ENCODE measurements around the gene DCK. TPM values are rescaled to one million over a fixed set of nuclear protein-coding genes. Genes with fewer than 3 reads are reported as not detected.
A peak's percentile ranks its signal among the peaks of the same experiment; 100 is the strongest.
"Not testable (repeated sequence)": the region's sequence is repeated elsewhere in the genome, so short reads cannot be mapped to it uniquely, and the experiment has no call there.

The DCK gene
- total RNA-seq, 2 experiments from 2014 or later: 90.1 to 146 TPM

GRCh38 chr4:71001363-71001762 is 7.9 kb downstream of the DCK start:
- H3K9me2 ChIP-seq (ENCODE audit: insufficient read depth, low read length); DNase-seq (ENCODE audit: low spot score); H2AFZ ChIP-seq (ENCODE audit: low read length); CTCF ChIA-PET (ENCODE audit: unreplicated experiment); intact Hi-C loops (cut with micrococcal nuclease; ENCODE audit: unreplicated experiment); H3K4me3 ChIP-seq (ENCODE audit: low read depth, low read length, poor library complexity, severe bottlenecking); H3K27ac ChIP-seq (ENCODE audit: low read depth, low read length, poor library complexity, severe bottlenecking); BruUV-seq (replicated peaks): not testable (repeated sequence)
- H3K9me3 ChIP-seq (ENCODE audit: low read length): peaks cover 12% of the 10 kb centered on the region; the same call in 1 of the 2 replicates
- peaks cover 78% of the 10 kb centered on the region for H3K4me1 ChIP-seq (ENCODE audit: insufficient read depth, low read length, poor library complexity, severe bottlenecking)
- POLR2A ChIA-PET: interaction anchor here (0.6 kb wide), 1 partner anchor 45 kb away, joined by 3 read pairs; no protein-coding TSS in a partner anchor
- H3K4me2 ChIP-seq (ENCODE audit: low read length): peak overlapping the region; percentile 90
- H3K79me2 ChIP-seq (ENCODE audit: insufficient read depth, low read depth, low read length): peaks cover 100% of the 10 kb centered on the region
- H4K20me1 ChIP-seq (ENCODE audit: insufficient read depth, low read length): peaks cover 21% of the 10 kb centered on the region
- peaks cover 80% of the 10 kb centered on the region for H3K36me3 ChIP-seq (ENCODE audit: insufficient read depth, low read length)

DNA sequence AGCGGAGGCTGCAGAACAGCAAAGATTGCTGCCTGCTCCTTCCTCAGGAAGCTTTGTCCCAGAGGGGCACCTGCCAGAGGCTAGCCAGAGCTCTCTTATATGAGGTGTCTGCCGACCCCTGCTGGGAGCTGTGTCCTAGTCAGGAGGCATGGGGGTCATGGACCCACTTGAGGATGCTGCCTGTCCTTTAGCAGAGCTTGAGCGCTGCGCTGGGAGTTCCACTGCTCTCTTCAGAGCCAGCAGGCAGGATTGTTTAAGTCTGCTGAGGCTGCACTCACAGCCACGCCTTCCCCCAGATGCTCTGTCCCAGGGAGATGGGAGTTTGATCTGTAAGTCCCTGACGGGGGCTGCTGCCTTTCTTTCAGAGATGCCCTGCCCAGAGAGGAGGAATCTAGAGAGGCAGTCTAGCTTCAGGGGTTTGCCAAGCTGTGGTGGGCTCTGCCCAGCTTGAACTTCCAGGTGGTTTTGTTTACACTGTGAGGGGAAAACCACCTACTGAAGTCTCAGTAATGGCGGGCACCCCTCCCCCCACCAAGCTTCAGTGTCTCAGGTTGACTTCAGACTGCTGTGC is 10.9 kb downstream of the DCK start:
- no TSS peak for BruUV-seq (replicated peaks)
- H3K4me1 ChIP-seq (ENCODE audit: insufficient read depth, low read length, poor library complexity, severe bottlenecking): peaks cover 89% of the 10 kb centered on the region
- H3K9me2 ChIP-seq (ENCODE audit: insufficient read depth, low read length): no peaks in the 10 kb centered on the region
- H4K20me1 ChIP-seq (ENCODE audit: insufficient read depth, low read length): peaks cover 28% of the 10 kb centered on the region; the same call in 1 of the 2 replicates
- H3K9me3 ChIP-seq (ENCODE audit: low read length): peaks cover 4% of the 10 kb centered on the region; the same call in 1 of the 2 replicates
- ChIA-PET POLR2A (interaction anchor here (0.8 to 9.5 kb wide), 5 partner anchors 9 to 270 kb away, joined by 3 to 108 read pairs (median 3); partner anchors contain the start of gene DCK), CTCF (ENCODE audit: unreplicated experiment) (interaction anchor here (0.9 to 1.1 kb wide), 2 partner anchors 9 to 11 kb away, joined by 4 to 5 read pairs; partner anchors contain the start of gene DCK)
- peaks cover 79% of the 10 kb centered on the region for H3K36me3 ChIP-seq (ENCODE audit: insufficient read depth, low read length)
- peak overlapping the region; percentile 53 for H3K4me3 ChIP-seq (ENCODE audit: low read depth, low read length, poor library complexity, severe bottlenecking)
- TF ChIP-seq EZH2phosphoT487 (IDR thresholded peaks at IDR 0.05; ENCODE audit: borderline replicate concordance, low read depth, low read length): no peak
- TF ChIP-seq, protein P1, sequence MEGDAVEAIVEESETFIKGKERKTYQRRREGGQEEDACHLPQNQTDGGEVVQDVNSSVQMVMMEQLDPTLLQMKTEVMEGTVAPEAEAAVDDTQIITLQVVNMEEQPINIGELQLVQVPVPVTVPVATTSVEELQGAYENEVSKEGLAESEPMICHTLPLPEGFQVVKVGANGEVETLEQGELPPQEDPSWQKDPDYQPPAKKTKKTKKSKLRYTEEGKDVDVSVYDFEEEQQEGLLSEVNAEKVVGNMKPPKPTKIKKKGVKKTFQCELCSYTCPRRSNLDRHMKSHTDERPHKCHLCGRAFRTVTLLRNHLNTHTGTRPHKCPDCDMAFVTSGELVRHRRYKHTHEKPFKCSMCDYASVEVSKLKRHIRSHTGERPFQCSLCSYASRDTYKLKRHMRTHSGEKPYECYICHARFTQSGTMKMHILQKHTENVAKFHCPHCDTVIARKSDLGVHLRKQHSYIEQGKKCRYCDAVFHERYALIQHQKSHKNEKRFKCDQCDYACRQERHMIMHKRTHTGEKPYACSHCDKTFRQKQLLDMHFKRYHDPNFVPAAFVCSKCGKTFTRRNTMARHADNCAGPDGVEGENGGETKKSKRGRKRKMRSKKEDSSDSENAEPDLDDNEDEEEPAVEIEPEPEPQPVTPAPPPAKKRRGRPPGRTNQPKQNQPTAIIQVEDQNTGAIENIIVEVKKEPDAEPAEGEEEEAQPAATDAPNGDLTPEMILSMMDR (conservative IDR thresholded peaks at IDR 0.05; ENCODE audit: low read length): peak; percentile 57
- H3K4me2 ChIP-seq (ENCODE audit: low read length): peak overlapping the region; percentile 90
- intact Hi-C loops (cut with micrococcal nuclease; ENCODE audit: unreplicated experiment): no loop called here
- H3K79me2 ChIP-seq (ENCODE audit: insufficient read depth, low read depth, low read length): peaks cover 100% of the 10 kb centered on the region
- no peak overlapping the region for H2AFZ ChIP-seq (ENCODE audit: low read length)
- peak overlapping the region; percentile 65 for H3K27ac ChIP-seq (ENCODE audit: low read depth, low read length, poor library complexity, severe bottlenecking)
- peak; percentile 71 for DNase-seq (ENCODE audit: low spot score)

DNA sequence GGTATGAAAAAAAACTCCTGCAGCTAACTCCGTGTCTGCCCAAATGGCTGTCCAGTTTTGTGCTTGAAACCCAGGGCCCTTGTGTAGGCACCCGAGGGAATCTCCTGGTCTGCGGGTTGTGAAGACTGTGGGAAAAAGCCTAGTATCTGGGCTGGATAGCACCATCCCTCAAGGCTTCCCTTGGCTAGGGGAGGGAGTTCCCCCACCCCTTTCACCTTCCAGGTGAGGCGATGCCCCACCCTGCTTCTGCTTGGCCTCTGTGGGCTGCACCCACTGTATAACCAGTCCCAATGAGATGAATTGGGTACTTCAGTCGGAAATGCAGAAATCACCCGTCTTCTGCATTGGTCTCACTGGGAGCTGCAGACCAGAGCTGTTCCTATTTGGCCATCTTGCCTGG is 11.6 kb downstream of the DCK start:
- POLR2A ChIA-PET: interaction anchor here (0.7 to 9.5 kb wide), 4 partner anchors 10 to 398 kb away, joined by 3 to 108 read pairs (median 4); partner anchors contain the start of gene DCK
- H2AFZ ChIP-seq (ENCODE audit: low read length); H3K9me3 ChIP-seq (ENCODE audit: low read length); CTCF ChIA-PET (ENCODE audit: unreplicated experiment); BruUV-seq (replicated peaks); H3K9me2 ChIP-seq (ENCODE audit: insufficient read depth, low read length); DNase-seq (ENCODE audit: low spot score); intact Hi-C loops (cut with micrococcal nuclease; ENCODE audit: unreplicated experiment): not testable (repeated sequence)
- Histone ChIP-seq H3K36me3 (ENCODE audit: insufficient read depth, low read length) (peaks cover 79% of the 10 kb centered on the region), H3K4me2 (ENCODE audit: low read length) (peak overlapping the region; percentile 90), H4K20me1 (ENCODE audit: insufficient read depth, low read length) (peaks cover 31% of the 10 kb centered on the region; the same call in 1 of the 2 replicates), H3K4me1 (ENCODE audit: insufficient read depth, low read length, poor library complexity, severe bottlenecking) (peaks cover 95% of the 10 kb centered on the region), H3K4me3 (ENCODE audit: low read depth, low read length, poor library complexity, severe bottlenecking) (peak overlapping the region; percentile 53), H3K27ac (ENCODE audit: low read depth, low read length, poor library complexity, severe bottlenecking) (peak overlapping the region; percentile 65), H3K79me2 (ENCODE audit: insufficient read depth, low read depth, low read length) (peaks cover 100% of the 10 kb centered on the region)
